Measurements from ENCODE around the gene ABTB2. TPM values are rescaled to one million over a fixed set of nuclear protein-coding genes. Genes with fewer than 3 reads are reported as not detected.

Gene ABTB2
- total RNA-seq, 2 experiments from 2014 or later, result 0.06 to 0.09 TPM

DNA sequence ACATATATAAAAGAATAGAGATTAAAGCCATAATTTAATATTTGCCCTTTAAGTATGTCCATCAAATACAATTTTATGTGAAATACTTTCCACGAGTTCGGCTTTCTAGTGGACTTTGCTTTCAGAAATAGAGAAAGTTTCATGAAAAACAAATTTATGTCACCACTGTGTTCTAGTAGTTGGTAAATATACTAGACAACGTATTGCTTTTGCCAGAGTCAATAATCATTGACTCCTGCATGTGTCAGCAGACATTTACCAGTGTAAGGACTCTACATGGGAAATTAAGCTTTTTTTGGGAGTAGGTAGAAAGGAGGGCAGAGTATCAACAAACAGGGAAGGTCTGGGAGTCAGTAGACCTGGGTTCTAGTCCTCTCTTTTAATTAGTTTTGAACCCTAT is 48.6 kb upstream of the ABTB2 start:
- Histone ChIP-seq H3K9me2 (ENCODE audit: insufficient read depth, low read length) (no peaks in the 10 kb centered on the region), H2AFZ (ENCODE audit: low read length) (no peak overlapping the region), H3K9me3 (ENCODE audit: low read length) (no peaks in the 10 kb centered on the region), H3K4me3 (ENCODE audit: low read depth, low read length, poor library complexity, severe bottlenecking) (no peak overlapping the region), H3K36me3 (ENCODE audit: insufficient read depth, low read length) (no peaks in the 10 kb centered on the region), H3K4me1 (ENCODE audit: insufficient read depth, low read length, poor library complexity, severe bottlenecking) (no peaks in the 10 kb centered on the region), H3K27ac (ENCODE audit: low read depth, low read length, poor library complexity, severe bottlenecking) (no peak overlapping the region), H3K79me2 (ENCODE audit: insufficient read depth, low read depth, low read length) (no peaks in the 10 kb centered on the region), H4K20me1 (ENCODE audit: insufficient read depth, low read length) (no peaks in the 10 kb centered on the region), H3K4me2 (ENCODE audit: low read length) (no peak overlapping the region)
- POLR2A ChIA-PET, result no interaction called here
- no peak for TF ChIP-seq EZH2phosphoT487 (IDR thresholded peaks at IDR 0.05; ENCODE audit: borderline replicate concordance, low read depth, low read length)
- TF ChIP-seq, protein P1, sequence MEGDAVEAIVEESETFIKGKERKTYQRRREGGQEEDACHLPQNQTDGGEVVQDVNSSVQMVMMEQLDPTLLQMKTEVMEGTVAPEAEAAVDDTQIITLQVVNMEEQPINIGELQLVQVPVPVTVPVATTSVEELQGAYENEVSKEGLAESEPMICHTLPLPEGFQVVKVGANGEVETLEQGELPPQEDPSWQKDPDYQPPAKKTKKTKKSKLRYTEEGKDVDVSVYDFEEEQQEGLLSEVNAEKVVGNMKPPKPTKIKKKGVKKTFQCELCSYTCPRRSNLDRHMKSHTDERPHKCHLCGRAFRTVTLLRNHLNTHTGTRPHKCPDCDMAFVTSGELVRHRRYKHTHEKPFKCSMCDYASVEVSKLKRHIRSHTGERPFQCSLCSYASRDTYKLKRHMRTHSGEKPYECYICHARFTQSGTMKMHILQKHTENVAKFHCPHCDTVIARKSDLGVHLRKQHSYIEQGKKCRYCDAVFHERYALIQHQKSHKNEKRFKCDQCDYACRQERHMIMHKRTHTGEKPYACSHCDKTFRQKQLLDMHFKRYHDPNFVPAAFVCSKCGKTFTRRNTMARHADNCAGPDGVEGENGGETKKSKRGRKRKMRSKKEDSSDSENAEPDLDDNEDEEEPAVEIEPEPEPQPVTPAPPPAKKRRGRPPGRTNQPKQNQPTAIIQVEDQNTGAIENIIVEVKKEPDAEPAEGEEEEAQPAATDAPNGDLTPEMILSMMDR (conservative IDR thresholded peaks at IDR 0.05; ENCODE audit: low read length), result no peak
- intact Hi-C loops (cut with micrococcal nuclease; ENCODE audit: unreplicated experiment), result no loop called here
- no TSS peak for BruUV-seq (replicated peaks)
- DNase-seq (ENCODE audit: low spot score), result no peak
- CTCF ChIA-PET (ENCODE audit: unreplicated experiment), result no interaction called here

DNA sequence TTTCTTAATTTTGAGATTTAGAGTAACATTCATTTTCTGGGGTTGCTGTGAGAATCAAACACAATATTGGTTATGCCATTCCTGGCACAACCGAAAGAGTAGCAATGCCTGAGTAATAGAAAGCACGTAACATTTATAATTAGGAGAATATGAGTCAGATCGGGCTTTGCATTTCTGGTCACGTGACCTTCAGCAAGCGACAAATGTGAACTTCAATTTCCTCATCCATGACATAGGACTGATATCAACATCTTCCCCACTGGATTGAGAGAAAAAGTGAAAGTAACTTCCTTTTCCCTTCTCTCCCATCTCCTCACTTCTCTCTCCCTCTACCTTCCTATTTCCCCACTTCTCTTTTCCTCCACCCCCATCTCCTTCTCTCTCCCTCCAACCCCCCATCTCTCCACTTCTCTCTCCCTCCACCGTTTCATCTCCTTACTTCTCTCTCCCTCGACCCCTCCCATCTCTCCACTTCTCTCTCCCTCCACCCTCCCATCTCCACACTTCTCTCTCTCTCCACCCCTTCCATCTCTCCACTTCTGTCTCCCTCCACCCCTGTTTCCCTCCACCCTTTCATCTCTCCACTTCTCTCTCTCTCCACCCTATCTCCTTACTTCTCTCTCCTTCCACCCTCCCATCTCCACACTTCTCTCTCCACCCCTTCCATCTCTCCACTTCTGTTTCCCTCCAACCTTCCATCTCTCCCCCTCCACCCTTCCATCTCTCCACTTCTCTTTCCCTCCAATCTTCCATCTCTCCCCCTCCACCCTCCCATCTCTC is 47.5 kb upstream of the ABTB2 start:
- no peak for TF ChIP-seq EZH2phosphoT487 (IDR thresholded peaks at IDR 0.05; ENCODE audit: borderline replicate concordance, low read depth, low read length)
- TF ChIP-seq, protein P1 (conservative IDR thresholded peaks at IDR 0.05; ENCODE audit: low read length), result no peak
- no TSS peak for BruUV-seq (replicated peaks)
- ChIA-PET CTCF (ENCODE audit: unreplicated experiment) (no interaction called here), POLR2A (no interaction called here)
- Histone ChIP-seq H3K27ac (ENCODE audit: low read depth, low read length, poor library complexity, severe bottlenecking) (no peak overlapping the region), H3K9me2 (ENCODE audit: insufficient read depth, low read length) (no peaks in the 10 kb centered on the region), H3K4me1 (ENCODE audit: insufficient read depth, low read length, poor library complexity, severe bottlenecking) (no peaks in the 10 kb centered on the region), H3K79me2 (ENCODE audit: insufficient read depth, low read depth, low read length) (no peaks in the 10 kb centered on the region), H3K36me3 (ENCODE audit: insufficient read depth, low read length) (no peaks in the 10 kb centered on the region), H3K4me3 (ENCODE audit: low read depth, low read length, poor library complexity, severe bottlenecking) (no peak overlapping the region), H4K20me1 (ENCODE audit: insufficient read depth, low read length) (no peaks in the 10 kb centered on the region), H2AFZ (ENCODE audit: low read length) (no peak overlapping the region), H3K9me3 (ENCODE audit: low read length) (no peaks in the 10 kb centered on the region), H3K4me2 (ENCODE audit: low read length) (no peak overlapping the region)
- DNase-seq (ENCODE audit: low spot score), result no peak
- intact Hi-C loops (cut with micrococcal nuclease; ENCODE audit: unreplicated experiment), result no loop called here

DNA sequence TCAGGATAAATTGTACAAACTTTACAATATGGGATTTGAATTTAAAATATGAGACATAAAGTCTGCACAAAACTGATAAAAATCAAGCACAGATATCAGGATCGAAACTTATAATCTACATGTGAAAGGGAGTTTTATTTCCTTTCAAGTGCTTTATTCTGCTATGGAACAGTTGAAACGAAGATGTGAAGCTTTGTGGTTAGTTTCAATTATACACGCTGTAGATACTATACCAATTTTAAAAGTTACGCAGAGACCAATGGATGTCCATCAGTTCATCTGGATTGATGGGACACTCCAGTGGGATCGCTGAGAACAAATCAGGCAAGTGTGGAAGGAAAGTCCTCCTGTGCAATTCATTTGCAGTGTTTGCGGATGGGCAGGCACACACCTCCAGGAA is 46.5 kb upstream of the ABTB2 start:
- H3K27ac ChIP-seq (ENCODE audit: low read depth, low read length, poor library complexity, severe bottlenecking), result no peak overlapping the region
- TF ChIP-seq, protein P1 (conservative IDR thresholded peaks at IDR 0.05; ENCODE audit: low read length), result no peak
- no peak for TF ChIP-seq EZH2phosphoT487 (IDR thresholded peaks at IDR 0.05; ENCODE audit: borderline replicate concordance, low read depth, low read length)
- CTCF ChIA-PET (ENCODE audit: unreplicated experiment), result no interaction called here
- BruUV-seq (replicated peaks), result no TSS peak
- no peak overlapping the region for H3K4me3 ChIP-seq (ENCODE audit: low read depth, low read length, poor library complexity, severe bottlenecking)
- no peak overlapping the region for H3K4me2 ChIP-seq (ENCODE audit: low read length)
- no peak for DNase-seq (ENCODE audit: low spot score)
- no peaks in the 10 kb centered on the region for H3K9me2 ChIP-seq (ENCODE audit: insufficient read depth, low read length)
- H3K4me1 ChIP-seq (ENCODE audit: insufficient read depth, low read length, poor library complexity, severe bottlenecking), result no peaks in the 10 kb centered on the region
- no peaks in the 10 kb centered on the region for H3K36me3 ChIP-seq (ENCODE audit: insufficient read depth, low read length)
- H4K20me1 ChIP-seq (ENCODE audit: insufficient read depth, low read length), result no peaks in the 10 kb centered on the region
- POLR2A ChIA-PET, result interaction anchor here (0.9 kb wide), 1 partner anchor 329 kb away, joined by 3 read pairs; no protein-coding TSS in a partner anchor
- H2AFZ ChIP-seq (ENCODE audit: low read length), result no peak overlapping the region
- H3K79me2 ChIP-seq (ENCODE audit: insufficient read depth, low read depth, low read length), result no peaks in the 10 kb centered on the region
- no peaks in the 10 kb centered on the region for H3K9me3 ChIP-seq (ENCODE audit: low read length)
- intact Hi-C loops (cut with micrococcal nuclease; ENCODE audit: unreplicated experiment), result no loop called here
